ENCODE data around the gene COL9A3. TPM values are rescaled to one million over a fixed set of nuclear protein-coding genes. Genes with fewer than 3 reads are reported as not detected.
A peak's percentile ranks its signal among the peaks of the same experiment; 100 is the strongest.

Gene COL9A3
- total RNA-seq, 2 donors from 2014 or later, result 0.54 to 3.1 TPM

GRCh38 chr20:62823688-62824475 is 7.0 kb downstream of the COL9A3 start:
- Histone ChIP-seq H3K4me3 (no peak overlapping the region), H3K36me3 (no peaks in the 10 kb centered on the region), H3K4me1 (ENCODE audit: control insufficient read depth in 1 of 2, low read depth in 2 of 2) (peaks cover 6% of the 10 kb centered on the region in 2 donors), H3K9me3 (no peaks in the 10 kb centered on the region), H3K27ac (no peak overlapping the region), H3K27me3 (replicated peaks; ENCODE audit: insufficient read depth) (no peaks in the 10 kb centered on the region)
- no peak for TF ChIP-seq CTCF (IDR thresholded peaks at IDR 0.05)
- no peak for DNase-seq (ENCODE audit: low spot score)
- no peak for ATAC-seq (ENCODE audit: insufficient number of reproducible peaks, low FRiP score, low read depth)

- Histone ChIP-seq H3K4me1 (ENCODE audit: control insufficient read depth in 1 of 2, low read depth in 2 of 2) (peaks cover 0 to 3% of the 10 kb centered on the region in 2 donors), H3K4me3 (peak overlapping the region; percentile 54), H3K9me3 (no peaks in the 10 kb centered on the region), H3K27ac (no peak overlapping the region), H3K36me3 (no peaks in the 10 kb centered on the region), H3K27me3 (replicated peaks; ENCODE audit: insufficient read depth) (no peaks in the 10 kb centered on the region)
- ATAC-seq (ENCODE audit: insufficient number of reproducible peaks, low FRiP score, low read depth) (no peak), DNase-seq (ENCODE audit: low spot score) (no peak)
- TF ChIP-seq CTCF (IDR thresholded peaks at IDR 0.05), result no peak
Observed at GRCh38 chr20:62824476-62825332, 7.9 kb downstream of the COL9A3 start.

- no peak overlapping the region for H3K4me3 ChIP-seq
Observed at GRCh38 chr20:62825333-62825985, 8.6 kb downstream of the COL9A3 start.

GRCh38 chr20:62825986-62826645 is 9.3 kb downstream of the COL9A3 start:
- no peaks in the 10 kb centered on the region for H3K36me3 ChIP-seq
- DNase-seq (ENCODE audit: low spot score), result no peak
- TF ChIP-seq CTCF (IDR thresholded peaks at IDR 0.05), result no peak
- H3K4me3 ChIP-seq, result no peak overlapping the region
- H3K4me1 ChIP-seq (ENCODE audit: control insufficient read depth in 1 of 2, low read depth in 2 of 2), result peaks cover 0 to 3% of the 10 kb centered on the region in 2 donors
- H3K27ac ChIP-seq, result no peak overlapping the region
- H3K27me3 ChIP-seq (replicated peaks; ENCODE audit: insufficient read depth), result no peaks in the 10 kb centered on the region
- H3K9me3 ChIP-seq, result no peaks in the 10 kb centered on the region
- no peak for ATAC-seq (ENCODE audit: insufficient number of reproducible peaks, low FRiP score, low read depth)

More at GRCh38 chr20:62825333-62825985, 8.6 kb downstream of the COL9A3 start:
- TF ChIP-seq CTCF (IDR thresholded peaks at IDR 0.05), result no peak
- H3K4me1 ChIP-seq (ENCODE audit: control insufficient read depth in 1 of 2, low read depth in 2 of 2), result peaks cover 0 to 3% of the 10 kb centered on the region in 2 donors
- no peak for ATAC-seq (ENCODE audit: insufficient number of reproducible peaks, low FRiP score, low read depth)
- no peak overlapping the region for H3K27ac ChIP-seq
- no peak for DNase-seq (ENCODE audit: low spot score)
- no peaks in the 10 kb centered on the region for H3K27me3 ChIP-seq (replicated peaks; ENCODE audit: insufficient read depth)
- H3K9me3 ChIP-seq, result no peaks in the 10 kb centered on the region
- H3K36me3 ChIP-seq, result no peaks in the 10 kb centered on the region
